ENCODE data around the gene COX5B.
"Not testable (repeated sequence)": the region's sequence is repeated elsewhere in the genome, so short reads cannot be mapped to it uniquely, and the experiment has no call there.

Gene COX5B

GRCh38 chr2:97645695-97646629, at the start of gene COX5B:
Gene COX5B, plus strand, starts transcription at chr2:97646062. Its CDS starts 25 bp downstream, at chr2:97646087.
- peak; percentile 99 for DNase-seq

- DNase-seq, result not testable (repeated sequence)
Observed at GRCh38 chr2:97596180-97596579, 49.7 kb upstream of the COX5B start.

- DNase-seq, result not testable (repeated sequence)
Observed at GRCh38 chr2:97601537-97601936, 44.3 kb upstream of the COX5B start.

GRCh38 chr2:97605109-97605508, 40.8 kb upstream of the COX5B start:
- not testable (repeated sequence) for DNase-seq

GRCh38 chr2:97605524-97606339, 40.1 kb upstream of the COX5B start:
- not testable (repeated sequence) for DNase-seq

GRCh38 chr2:97608745-97609144, 37.1 kb upstream of the COX5B start:
- not testable (repeated sequence) for DNase-seq

- not testable (repeated sequence) for DNase-seq
Observed at GRCh38 chr2:97611895-97612294, 34.0 kb upstream of the COX5B start.

- not testable (repeated sequence) for DNase-seq
Observed at GRCh38 chr2:97615746-97616145, 30.1 kb upstream of the COX5B start.

GRCh38 chr2:97617911-97618310, 28.0 kb upstream of the COX5B start:
- no peak for DNase-seq

GRCh38 chr2:97618939-97619827, 26.7 kb upstream of the COX5B start:
- not testable (repeated sequence) for DNase-seq

GRCh38 chr2:97620492-97620891, 25.4 kb upstream of the COX5B start:
- DNase-seq, result not testable (repeated sequence)

GRCh38 chr2:97622976-97623375, 22.9 kb upstream of the COX5B start:
- DNase-seq, result not testable (repeated sequence)

GRCh38 chr2:97625354-97626048, 20.4 kb upstream of the COX5B start:
- not testable (repeated sequence) for DNase-seq

GRCh38 chr2:97626049-97626430, 19.8 kb upstream of the COX5B start:
- DNase-seq, result not testable (repeated sequence)

- DNase-seq, result no peak
Observed at GRCh38 chr2:97644023-97644717, 1.7 kb upstream of the COX5B start.

GRCh38 chr2:97645112-97645694, 659 bp upstream of the COX5B start:
- no peak for DNase-seq

GRCh38 chr2:97646977-97647376, 1.1 kb downstream of the COX5B start:
- no peak for DNase-seq

GRCh38 chr2:97651114-97651513, 5.3 kb downstream of the COX5B start:
- DNase-seq, result no peak

- no peak for DNase-seq
Observed at GRCh38 chr2:97653473-97653872, 7.6 kb downstream of the COX5B start.

GRCh38 chr2:97653874-97654273, 8.0 kb downstream of the COX5B start:
- DNase-seq, result no peak

- no peak for DNase-seq
Observed at GRCh38 chr2:97654309-97654708, 8.4 kb downstream of the COX5B start.
